ENCODE measurements around the gene ZRSR2.

The ZRSR2 gene

GRCh38 chrX:15869695-15870094 is 79.4 kb downstream of the ZRSR2 start:
- Histone ChIP-seq H3K27me3 (ENCODE audit: control insufficient read depth, insufficient read depth, low read length) (no peaks in the 10 kb centered on the region), H3K27ac (ENCODE audit: low read depth, low read length) (no peak overlapping the region), H3K4me3 (ENCODE audit: low read depth, low read length) (no peak overlapping the region), H3K36me3 (ENCODE audit: control insufficient read depth, insufficient read depth, low read length) (no peaks in the 10 kb centered on the region), H3K9ac (ENCODE audit: low read length) (no peak overlapping the region), H3K4me1 (ENCODE audit: control insufficient read depth, insufficient read depth, low read length) (peaks cover 15% of the 10 kb centered on the region; the same call in 1 of the 2 replicates), H3K9me3 (ENCODE audit: control insufficient read depth, insufficient read depth, low read depth, low read length) (no peaks in the 10 kb centered on the region)

GRCh38 chrX:15870310-15870709 is 80.0 kb downstream of the ZRSR2 start:
- Histone ChIP-seq H3K27me3 (ENCODE audit: control insufficient read depth, insufficient read depth, low read length) (no peaks in the 10 kb centered on the region), H3K9me3 (ENCODE audit: control insufficient read depth, insufficient read depth, low read depth, low read length) (no peaks in the 10 kb centered on the region), H3K27ac (ENCODE audit: low read depth, low read length) (no peak overlapping the region), H3K4me1 (ENCODE audit: control insufficient read depth, insufficient read depth, low read length) (peaks cover 10% of the 10 kb centered on the region; the same call in 1 of the 2 replicates), H3K36me3 (ENCODE audit: control insufficient read depth, insufficient read depth, low read length) (no peaks in the 10 kb centered on the region), H3K4me3 (ENCODE audit: low read depth, low read length) (no peak overlapping the region), H3K9ac (ENCODE audit: low read length) (no peak overlapping the region)

Measured in HUES6 (cell line).